HG02943 (cell line): Measurements from ENCODE around the gene COX6A2.
A peak's percentile ranks its signal among the peaks of the same experiment; 100 is the strongest.
"Not testable (repeated sequence)": the region's sequence is repeated elsewhere in the genome, so short reads cannot be mapped to it uniquely, and the experiment has no call there.

Experiments
- ATAC-seq: cut with Tn5 transposase; IDR thresholded peaks from one replicate; pipeline ENCODE4 v1.9.1; 2021; ENCODE audit warnings: mild to moderate bottlenecking, low read depth, moderate library complexity; ENCODE audit not compliant: unreplicated experiment

The COX6A2 gene

DNA sequence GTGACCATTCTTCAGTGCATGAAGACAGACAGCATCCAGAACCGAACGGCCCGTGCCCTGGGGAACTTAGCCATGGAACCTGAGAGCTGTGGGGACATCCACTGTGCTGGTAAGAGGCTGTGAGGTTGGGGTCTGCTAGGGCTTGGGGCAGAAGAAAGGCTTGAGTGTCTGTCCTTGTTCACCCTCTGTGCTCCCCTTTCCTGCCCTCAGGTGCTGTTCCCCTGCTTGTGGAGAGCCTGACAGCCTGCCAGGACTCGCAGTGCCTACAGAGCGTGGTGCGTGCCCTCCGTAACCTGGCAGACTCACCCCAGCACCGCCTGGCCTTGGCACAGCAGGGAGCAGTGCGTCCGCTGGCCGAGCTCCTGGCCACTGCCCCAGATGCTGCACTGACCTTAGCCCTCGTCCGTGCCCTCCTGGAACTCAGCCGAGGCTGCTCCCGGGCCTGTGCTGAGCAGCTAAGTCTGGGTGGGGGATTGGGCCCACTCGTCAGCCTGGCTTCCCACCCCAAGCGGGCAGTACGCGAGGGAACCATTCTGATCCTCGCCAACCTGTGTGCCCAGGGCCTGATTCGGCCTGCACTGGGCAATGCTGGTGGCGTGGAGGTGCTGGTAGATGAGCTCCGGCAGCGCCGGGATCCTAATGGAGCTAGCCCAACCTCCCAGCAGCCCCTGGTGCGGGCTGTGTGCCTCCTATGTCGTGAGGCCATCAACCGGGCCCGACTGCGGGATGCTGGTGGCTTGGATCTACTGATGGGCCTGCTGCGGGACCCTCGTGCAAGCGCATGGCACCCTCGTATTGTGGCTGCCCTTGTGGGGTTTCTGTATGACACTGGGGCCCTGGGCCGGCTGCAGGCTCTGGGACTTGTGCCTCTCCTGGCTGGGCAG, 34.0 kb upstream of the COX6A2 start:
- no peak for ATAC-seq

DNA sequence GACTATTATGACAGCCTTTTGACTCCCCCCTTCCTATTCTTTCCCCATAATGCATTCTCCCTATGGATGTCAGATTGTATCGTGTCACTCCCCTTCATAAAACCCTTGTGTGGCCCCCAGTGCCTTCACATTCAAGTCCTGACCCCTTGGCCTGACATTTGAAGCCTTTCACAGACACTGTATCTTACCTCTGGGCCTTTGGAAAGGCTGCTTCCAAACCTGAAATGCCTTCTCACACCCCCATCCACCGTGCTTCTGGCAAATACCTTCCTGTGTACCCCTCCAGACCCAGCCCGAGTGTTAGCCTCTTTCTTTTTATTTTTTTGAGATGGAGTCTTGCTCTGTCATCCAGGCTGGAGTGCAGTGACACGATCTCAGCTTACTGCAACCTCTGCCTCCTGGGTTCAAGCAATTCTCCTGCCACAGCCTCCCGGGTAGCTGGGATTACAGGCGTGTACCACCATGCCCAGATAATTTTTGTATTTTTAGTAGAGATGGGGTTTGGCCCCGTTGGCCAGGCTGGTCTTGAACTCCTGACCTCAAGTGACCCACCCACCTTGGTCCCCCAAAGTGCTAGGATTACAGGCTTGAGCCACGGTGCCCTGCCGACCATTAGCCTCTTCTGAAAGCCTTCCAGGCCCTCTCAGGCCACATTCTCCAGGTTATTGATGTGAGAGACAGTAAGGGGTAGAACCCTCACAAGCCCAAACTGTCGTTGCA, 33.2 kb upstream of the COX6A2 start:
- no peak for ATAC-seq

DNA sequence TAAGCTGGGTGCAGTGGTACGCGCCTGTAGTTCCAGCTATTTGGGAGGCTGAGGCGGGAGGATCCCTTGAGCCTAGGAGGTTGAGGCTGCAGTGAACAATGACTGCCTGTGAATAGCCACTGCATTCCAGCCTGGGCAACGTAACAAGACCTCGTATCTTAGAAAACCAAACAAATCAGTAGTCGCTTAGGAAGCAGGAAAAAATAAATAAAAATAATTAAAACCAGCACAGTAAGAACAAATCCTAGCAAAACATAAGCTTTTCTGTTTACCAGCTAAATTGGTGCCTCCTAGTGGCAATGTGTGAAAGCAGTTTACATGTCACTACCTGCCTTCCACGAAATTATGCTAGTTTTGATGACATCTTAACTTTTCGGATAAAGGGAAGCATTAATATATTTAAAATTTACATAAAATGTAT, 32.4 kb upstream of the COX6A2 start:
- no peak for ATAC-seq

DNA sequence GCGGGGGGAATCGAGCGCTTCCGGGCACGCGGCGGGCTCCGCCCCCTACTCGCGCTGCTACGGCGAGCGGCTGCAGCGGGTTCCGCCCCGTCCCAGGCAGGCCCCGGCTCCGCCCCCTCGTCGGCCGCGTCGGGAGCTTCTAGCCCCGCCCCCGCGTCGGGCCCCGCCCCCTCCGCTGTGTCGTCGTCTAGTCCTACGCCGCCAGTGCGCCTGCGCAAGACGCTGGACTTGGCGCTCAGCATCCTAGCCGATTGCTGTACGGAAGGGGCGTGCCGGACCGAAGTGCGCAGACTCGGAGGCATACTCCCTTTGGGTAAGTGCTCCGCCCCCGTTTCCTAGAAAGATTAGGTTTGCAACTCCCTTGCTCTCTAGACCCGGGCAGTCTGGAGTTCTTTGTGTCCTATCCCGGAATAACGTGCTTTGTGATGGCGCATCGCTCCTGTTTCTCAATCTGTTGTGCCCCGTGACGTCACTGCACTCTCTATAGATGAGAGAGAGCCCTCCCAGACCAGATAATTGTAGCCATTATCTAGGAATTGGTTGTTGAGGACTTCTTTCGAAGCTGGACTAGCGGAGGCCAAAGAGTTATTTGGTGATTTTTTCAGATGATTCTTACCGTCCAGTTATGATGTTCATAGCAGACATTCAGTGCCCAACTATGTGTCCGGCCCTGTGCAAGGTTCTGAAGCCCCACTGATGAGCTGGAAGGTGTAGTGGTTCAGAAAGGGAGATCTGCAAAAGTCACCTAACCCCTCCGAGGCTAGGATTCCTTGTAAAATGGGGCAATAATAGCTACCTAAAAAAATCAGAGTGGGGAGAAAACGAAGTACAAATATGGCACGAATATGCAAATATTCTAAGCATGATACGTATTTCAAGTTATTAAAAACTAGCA, 31.8 kb upstream of the COX6A2 start:
- ATAC-seq: peak; percentile 73

DNA sequence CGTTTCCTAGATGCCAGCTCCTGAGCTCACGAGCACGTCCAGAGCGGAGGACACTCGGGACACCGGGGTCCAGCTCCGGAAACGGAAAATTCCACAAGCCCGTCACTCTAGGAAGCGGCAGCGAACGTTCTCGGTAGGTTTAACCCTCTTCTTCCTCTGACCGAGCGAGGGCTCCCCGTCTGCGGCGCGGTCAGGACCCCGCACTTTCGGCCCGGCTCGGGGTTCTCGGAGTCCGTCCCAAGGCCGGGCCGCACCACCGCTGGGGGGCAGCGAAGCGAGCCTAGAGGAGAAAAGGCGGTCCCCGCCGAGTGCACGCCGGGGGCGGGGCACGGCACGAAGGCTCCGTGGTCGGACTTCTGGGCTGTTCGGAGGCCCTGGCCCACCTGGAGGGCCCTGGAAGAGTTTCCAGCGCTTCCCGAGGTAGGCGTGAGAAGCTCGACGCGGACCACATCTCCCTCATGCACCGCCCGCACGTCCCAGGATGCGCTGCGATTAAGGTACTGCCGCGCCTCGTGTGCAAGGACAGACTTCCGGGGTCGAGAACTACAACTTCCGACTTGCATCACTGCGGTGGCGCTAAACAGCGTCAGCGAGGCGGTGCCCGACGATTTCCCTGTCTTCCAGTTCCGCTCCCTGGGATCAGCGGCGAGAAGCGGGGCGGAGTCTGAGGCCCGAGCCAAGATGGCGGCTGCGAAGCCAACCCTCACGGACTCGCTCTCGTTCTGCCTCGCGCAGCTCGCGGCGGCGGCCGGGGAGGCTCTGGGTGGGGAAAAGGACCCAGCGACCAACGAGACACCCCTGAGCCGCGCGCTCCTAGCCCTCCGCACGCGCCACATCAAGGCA, 30.9 kb upstream of the COX6A2 start, which contains the start of gene ARMC5:
Gene ARMC5 (plus strand): TSS at position 658 of the 843 bp plus-strand sequence. CDS start 24 bp downstream, at position 682.
- ATAC-seq: peak; percentile 73

DNA sequence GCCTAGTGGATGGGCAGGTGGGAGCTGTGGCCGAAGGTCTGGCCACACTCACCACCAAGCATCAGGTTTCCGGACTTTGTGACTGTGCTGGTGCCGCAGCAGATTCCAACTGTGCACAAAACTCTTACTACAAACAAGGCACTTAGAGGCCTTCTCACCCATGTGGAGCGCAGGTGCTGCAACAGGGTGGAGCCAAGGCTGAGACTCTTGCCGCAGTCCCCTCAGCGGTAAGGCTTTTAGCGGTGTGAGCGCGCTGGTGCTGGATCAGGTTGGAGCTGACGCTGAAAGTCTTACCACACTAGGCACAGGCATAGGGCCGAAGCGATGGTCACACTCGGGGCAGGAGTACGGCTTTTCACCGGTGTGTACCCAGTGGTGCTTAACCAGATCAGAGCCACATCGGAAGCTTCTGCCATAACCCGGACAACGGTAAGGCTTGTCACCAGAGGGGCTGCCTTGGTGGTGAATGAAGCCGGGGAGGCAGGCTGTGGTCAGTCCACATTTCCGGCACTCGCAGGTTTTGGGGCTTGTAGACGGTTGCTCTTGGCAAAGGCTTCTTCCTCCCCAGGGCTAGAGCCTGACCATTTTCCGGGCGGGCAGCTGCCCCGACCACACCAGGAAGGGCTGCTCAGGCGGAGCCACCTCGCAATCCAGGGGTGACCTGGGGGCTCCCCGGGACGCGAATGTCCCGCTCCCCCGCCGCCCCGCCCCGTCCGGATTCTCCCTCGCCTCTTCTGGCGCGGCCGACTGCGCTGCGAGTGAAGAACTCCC, 30.1 kb upstream of the COX6A2 start:
- ATAC-seq: no peak

DNA sequence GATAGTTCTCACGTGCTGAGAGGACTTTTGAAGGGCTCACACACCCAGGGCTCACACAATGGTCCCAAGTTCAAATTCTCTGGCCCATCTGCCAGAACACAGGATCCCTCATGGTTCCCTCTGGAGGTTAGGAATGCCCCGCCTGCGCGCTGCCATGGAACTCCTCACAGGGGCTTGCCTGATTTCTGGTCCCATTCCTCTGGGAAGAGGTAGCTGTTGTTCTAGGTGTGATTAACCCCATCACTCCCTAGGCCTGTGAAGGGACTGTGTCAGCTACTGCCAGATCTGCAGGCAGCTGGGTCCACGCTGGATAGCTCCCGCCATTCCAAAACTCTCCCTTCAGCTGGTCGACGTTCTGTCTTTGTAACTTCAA, 28.8 kb upstream of the COX6A2 start:
- ATAC-seq: no peak

DNA sequence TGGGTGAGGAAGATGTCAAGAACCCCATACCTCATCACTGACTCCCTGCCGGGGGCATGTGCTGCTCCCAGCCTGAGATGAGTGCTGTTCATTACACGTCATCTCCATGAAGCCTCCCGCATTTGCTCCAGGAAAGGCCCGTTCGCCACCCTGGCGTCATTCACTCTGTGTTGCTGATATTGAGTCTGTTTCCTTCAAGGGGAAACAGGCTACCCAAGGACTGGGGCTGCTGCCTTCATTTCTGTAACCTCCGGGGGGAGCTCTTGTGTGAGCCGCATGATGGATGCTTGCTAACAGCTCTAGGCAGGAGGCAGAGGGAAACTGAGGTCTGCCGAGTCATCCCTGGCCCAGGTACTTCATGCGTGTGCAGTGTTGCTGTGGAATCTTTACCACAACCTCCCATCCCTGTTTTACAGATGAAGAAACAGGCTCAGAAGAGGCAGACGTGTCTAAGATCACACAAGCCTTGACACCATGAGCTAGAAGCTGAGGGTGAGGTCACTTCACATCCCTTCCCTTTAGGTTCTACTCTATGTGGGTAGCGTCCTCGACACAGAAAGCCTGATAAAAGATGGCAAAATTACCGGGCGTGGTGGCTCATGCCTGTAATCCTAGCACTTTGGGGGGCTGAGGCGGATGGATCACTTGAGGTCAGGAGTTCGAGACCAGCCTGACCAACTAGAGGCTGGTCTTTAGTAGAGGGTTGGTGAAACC, 27.6 kb upstream of the COX6A2 start:
- no peak for ATAC-seq

DNA sequence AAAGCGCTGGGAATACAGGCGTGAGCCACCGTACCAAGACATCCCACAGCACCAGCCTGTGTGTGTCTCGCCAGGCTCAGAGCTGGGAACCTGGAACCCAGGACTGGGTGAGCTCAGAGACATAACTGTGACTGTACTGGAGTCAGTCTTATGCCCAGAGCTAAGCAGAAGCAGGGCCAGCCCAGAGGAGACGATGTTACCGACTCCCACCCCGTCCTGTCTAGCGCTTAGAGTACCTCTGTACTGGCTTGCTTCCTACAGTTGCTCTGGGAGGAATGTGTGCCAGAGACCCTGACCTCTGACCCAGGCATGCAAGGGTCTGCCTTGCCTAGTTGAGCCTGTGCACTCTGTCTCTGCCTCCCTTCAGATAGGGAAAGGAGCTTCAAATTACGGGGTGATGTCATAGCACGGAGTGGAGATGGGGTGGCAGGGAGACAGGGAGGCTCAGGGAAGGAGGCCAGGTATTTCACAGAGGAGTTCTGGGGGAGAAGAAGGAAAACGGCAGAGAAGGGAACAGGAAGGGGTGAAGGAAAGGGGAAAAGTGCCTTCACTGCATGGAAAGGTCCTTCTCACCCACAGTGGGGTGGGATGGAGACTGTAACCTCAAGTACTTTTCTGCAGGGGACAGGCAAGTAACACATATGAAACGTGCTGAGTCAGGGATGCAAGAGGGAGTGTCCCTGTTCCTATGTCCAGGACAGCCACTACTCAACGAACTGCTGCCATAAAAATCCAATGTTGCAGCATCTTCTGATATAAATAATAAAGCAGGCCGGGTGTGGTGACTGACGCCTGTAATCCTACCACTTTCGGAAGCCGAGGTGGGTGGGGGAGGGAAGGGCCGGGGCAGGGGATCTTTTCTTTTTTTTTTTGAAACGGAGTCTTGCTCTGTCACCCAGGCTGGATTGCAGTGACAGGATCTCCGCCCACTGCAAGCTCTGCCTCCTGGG, 25.4 kb upstream of the COX6A2 start:
- ATAC-seq: no peak

DNA sequence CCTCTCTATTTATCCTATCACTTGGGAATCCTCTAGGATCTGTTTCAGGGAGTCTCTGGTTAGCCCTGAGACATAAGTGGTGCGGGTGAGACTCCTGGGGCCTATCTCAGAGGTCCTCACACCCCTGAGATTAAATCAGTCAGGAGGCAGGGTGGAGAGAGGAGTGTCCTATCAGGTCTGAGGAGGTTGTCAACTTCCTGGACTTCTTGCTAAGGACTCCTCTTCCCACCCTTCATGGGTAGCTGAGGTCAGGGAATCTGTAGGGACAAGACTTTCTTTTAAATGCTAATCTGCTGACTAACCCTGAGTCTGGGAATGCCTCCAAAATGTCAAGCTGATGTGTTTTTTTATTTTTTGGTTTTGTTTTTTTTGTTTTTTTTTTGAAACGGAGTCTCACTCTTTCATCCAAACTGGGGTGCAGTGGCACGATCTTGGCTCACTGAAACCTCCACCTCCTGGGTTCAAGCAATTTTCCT, 24.5 kb upstream of the COX6A2 start:
- no peak for ATAC-seq

DNA sequence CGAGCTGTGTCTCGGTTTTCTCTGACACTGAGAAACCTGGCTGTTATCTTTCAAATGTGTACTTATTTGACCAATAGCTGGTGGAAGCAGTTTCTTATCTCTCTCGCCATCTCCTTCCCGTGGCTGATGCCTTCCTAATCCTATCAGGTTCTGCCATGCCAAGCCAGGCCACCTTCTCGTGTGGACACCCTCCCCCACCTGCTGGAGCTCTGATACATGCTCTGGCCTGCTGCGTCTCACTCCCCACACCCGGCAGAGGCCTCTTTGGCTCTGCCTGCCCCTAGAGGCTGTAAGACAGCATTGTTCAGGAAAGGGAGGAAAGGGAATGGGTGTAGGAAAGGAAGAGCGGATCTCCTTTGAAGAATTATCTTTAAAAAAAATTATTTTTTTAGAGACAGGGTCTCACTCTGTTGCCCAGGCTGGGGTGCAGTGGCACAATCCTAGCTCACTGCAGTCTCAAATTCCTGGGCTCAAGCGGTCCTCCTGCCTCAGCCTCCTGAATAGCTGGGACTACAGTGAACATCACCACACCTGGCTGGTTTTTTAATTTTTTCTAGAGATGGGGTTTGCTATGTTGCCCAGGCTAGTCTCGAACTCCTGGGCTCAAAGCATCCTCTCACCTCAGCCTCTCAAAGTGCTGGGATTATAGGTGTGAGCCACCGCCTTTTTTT, 23.7 kb upstream of the COX6A2 start:
- ATAC-seq: no peak

DNA sequence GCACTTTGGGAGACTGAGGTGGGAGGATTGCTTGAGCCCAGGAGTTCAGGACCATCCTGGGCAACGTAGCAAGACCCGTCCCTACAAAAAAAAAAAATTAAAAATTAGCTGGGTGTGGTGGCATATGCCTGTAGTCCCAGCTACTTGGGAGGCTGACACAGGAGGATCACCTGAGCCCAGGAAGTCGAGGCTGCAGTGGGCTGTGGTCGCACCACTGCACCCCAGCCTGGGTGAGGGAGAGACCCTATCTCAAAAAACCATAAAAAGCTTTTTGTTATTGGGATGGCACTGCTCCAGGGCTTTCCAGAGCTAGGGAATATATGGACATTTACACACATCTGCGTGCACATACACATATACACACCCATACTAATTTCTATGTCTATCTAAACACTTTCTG, 23.0 kb upstream of the COX6A2 start:
- no peak for ATAC-seq

DNA sequence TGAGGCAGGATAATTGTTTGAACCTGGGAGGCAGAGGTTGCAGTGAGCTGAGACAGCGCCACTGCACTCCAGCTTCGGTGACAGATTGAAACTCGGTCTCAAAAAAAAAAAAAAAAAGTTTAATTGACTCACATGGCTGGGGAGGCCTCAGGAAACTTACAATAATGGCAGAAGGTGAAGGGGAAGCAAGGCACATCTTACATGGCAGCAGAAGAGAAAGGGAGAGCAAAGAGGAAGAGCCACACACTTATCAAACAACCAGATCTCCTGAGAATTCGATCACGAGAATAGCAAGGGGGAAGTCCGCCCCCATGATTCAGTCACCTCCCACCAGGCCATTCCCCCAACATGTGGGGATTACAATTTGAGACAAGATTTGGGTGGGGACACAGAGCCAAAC, 17.8 kb upstream of the COX6A2 start:
- ATAC-seq: not testable (repeated sequence)

DNA sequence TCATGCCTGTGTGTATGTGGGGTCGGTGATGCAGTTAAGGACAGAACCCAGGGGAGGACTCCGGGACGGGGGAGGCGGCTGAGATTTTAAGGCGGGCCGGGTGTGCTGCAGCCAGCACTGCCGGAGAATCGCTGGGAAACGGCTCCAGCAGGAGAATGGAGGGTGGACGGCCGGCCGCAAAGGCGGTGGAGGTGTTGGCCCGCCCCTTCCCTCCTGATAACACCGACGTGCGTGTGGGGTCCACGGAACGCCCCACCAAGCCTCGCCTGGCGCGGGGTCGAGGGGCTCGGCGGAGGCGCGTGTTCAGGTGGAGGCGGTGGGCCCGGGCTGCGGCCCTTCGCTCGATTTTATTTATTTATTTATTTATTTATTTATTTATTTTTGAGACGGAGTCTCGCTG, 13.8 kb upstream of the COX6A2 start:
- ATAC-seq: no peak

DNA sequence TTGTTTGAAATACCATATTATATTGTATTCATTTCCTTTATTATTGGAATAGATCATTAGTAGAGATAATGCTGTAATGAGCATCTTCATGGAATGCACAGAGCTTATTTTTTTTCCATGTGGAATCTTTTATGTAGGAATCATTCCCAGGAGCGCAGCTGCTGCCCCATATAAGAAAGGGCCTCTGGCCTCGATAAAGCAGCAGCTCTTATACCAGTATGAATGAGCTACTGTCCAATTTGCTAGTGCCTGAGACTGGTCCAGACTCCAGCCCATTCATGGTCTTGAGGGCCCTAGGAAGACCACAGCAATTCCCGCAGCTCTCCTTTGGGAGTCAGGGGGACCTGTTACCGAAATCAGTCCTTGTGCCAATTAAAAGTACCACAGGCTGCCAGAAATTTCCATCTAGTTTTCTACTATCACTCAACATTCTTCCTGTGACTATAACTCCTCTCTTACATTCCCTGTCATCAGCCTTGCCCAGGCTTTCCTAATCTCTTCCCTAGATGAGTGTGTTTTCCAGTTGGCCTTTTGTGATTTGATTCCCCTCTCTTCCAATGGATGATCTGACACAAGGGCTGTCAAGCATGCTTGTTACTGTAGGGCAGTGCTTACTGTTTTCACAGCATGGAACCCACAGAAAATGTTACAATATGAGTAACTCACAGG, 12.5 kb upstream of the COX6A2 start:
- no peak for ATAC-seq

DNA sequence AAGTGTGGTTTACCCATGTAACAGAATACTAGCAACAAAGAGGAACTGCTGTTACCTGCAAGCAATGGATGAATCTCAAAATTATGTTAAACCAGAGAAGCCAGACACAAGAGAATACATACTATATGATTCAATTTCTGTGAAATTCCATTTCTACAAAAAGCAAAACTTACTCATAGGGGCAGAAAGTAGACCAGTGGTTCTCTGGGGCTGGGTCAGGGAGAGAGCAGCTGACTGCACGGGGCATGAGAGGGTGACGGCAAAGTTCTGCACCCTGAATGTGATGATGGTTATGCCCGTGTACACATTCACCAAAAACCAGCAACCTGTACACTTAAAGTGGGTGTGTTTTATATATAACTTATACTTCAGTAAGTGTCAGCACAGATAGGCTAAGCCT, 11.4 kb upstream of the COX6A2 start:
- no peak for ATAC-seq
